Measurements from ENCODE around the gene SEMA4D. TPM values are rescaled to one million over a fixed set of nuclear protein-coding genes. Genes with fewer than 3 reads are reported as not detected.

Gene SEMA4D
- total RNA-seq, 2 donors from 2014 or later: 17.1 to 52.7 TPM

- H3K36me3 ChIP-seq: no peaks in the 10 kb centered on the region
- intact Hi-C loops (cut with DNase I): no loop called here
- H3K27ac ChIP-seq: no peak overlapping the region
- no peak for TF ChIP-seq POLR2AphosphoS5 (IDR thresholded peaks at IDR 0.05)
- TF ChIP-seq POLR2A (IDR thresholded peaks at IDR 0.05): no peak
- TF ChIP-seq, protein P1, sequence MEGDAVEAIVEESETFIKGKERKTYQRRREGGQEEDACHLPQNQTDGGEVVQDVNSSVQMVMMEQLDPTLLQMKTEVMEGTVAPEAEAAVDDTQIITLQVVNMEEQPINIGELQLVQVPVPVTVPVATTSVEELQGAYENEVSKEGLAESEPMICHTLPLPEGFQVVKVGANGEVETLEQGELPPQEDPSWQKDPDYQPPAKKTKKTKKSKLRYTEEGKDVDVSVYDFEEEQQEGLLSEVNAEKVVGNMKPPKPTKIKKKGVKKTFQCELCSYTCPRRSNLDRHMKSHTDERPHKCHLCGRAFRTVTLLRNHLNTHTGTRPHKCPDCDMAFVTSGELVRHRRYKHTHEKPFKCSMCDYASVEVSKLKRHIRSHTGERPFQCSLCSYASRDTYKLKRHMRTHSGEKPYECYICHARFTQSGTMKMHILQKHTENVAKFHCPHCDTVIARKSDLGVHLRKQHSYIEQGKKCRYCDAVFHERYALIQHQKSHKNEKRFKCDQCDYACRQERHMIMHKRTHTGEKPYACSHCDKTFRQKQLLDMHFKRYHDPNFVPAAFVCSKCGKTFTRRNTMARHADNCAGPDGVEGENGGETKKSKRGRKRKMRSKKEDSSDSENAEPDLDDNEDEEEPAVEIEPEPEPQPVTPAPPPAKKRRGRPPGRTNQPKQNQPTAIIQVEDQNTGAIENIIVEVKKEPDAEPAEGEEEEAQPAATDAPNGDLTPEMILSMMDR (IDR thresholded peaks at IDR 0.05): no peak
- no peak overlapping the region for H3K4me3 ChIP-seq
- H3K27me3 ChIP-seq (replicated peaks; ENCODE audit: insufficient read depth): no peaks in the 10 kb centered on the region
- no peak for DNase-seq (ENCODE audit: low spot score)
- H3K9me3 ChIP-seq: no peaks in the 10 kb centered on the region
- H3K4me1 ChIP-seq (replicated peaks): no peaks in the 10 kb centered on the region
- WGBS: 58% methylated on average over 21 of the region's 21 CpGs
Observed at GRCh38 chr9:89418882-89419640, 78.9 kb downstream of the SEMA4D start.

DNA sequence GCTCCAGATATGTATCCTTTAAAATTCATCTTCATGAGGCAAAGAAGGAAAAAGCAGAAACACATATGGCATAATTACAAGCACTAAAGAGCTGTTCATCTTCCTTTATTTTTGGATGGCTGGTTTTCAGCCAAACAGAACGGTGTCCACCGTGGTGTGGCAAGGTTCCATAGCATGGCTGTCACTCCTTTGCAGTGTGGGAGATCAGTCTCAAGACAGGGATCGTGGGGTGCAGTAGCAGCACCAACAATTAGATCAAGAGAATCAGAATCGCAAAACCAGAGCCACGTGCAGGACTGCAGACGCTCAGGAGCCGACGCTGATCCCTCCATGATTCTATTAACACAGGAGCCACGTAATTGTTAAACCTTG is 79.5 kb downstream of the SEMA4D start:
- Histone ChIP-seq H3K36me3 (no peaks in the 10 kb centered on the region), H3K27ac (no peak overlapping the region), H3K27me3 (replicated peaks; ENCODE audit: insufficient read depth) (no peaks in the 10 kb centered on the region), H3K9me3 (no peaks in the 10 kb centered on the region), H3K4me3 (no peak overlapping the region), H3K4me1 (replicated peaks) (no peaks in the 10 kb centered on the region)
- no peak for DNase-seq (ENCODE audit: low spot score)
- intact Hi-C loops (cut with DNase I): no loop called here
- TF ChIP-seq, protein P1 (IDR thresholded peaks at IDR 0.05): no peak
- TF ChIP-seq POLR2A (IDR thresholded peaks at IDR 0.05) (no peak), POLR2AphosphoS5 (IDR thresholded peaks at IDR 0.05) (no peak)
- 23% methylated on average over 9 of the region's 9 CpGs for WGBS

- Histone ChIP-seq H3K27me3 (replicated peaks; ENCODE audit: insufficient read depth) (no peaks in the 10 kb centered on the region), H3K36me3 (no peaks in the 10 kb centered on the region), H3K4me1 (replicated peaks) (no peaks in the 10 kb centered on the region), H3K27ac (no peak overlapping the region), H3K9me3 (no peaks in the 10 kb centered on the region), H3K4me3 (no peak overlapping the region)
- intact Hi-C loops (cut with DNase I): no loop called here
- DNase-seq (ENCODE audit: low spot score): no peak
- WGBS: 77% methylated on average over 6 of the region's 6 CpGs
- TF ChIP-seq, protein P1 (IDR thresholded peaks at IDR 0.05): no peak
- TF ChIP-seq POLR2AphosphoS5 (IDR thresholded peaks at IDR 0.05): no peak
- no peak for TF ChIP-seq POLR2A (IDR thresholded peaks at IDR 0.05)
Observed at GRCh38 chr9:89417832-89418473, 80.0 kb downstream of the SEMA4D start.

DNA sequence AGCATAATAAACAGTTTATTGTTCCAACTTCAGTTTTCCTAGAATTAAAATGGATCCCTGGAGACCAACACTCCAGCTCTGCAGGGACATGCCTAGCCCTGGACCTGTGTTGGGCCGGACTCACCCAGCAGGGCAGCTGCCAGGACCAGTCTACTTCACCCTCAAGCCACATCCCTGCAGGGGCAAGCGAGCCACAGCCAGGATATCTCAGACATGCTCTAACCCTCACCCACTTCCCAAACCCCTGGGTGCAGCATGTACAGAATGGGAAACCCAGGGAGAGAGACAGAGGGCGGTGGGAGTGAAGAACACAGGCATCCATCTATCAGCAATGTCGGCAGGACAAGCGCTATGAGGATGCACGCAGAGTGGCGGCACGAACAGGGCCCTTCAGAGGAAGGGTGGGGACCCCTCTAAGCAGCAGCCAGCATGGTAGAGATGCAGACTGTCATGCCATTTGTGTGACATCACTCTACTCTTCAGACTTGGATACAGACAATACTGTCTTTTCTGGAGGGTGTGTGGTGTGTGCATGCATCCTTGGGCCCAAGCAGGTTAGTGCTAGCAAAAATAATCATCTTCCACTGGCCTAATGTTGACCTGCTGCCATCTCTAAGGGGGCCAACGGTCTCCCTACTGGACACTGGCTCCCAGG is 83.1 kb downstream of the SEMA4D start:
- no peaks in the 10 kb centered on the region for H3K27me3 ChIP-seq (replicated peaks; ENCODE audit: insufficient read depth)
- TF ChIP-seq POLR2AphosphoS5 (IDR thresholded peaks at IDR 0.05) (no peak), POLR2A (IDR thresholded peaks at IDR 0.05) (no peak)
- TF ChIP-seq, protein P1 (IDR thresholded peaks at IDR 0.05): no peak
- no peaks in the 10 kb centered on the region for H3K4me1 ChIP-seq (replicated peaks)
- no peak overlapping the region for H3K27ac ChIP-seq
- DNase-seq (ENCODE audit: low spot score): no peak
- intact Hi-C loops (cut with DNase I): no loop called here
- H3K36me3 ChIP-seq: no peaks in the 10 kb centered on the region
- H3K9me3 ChIP-seq: no peaks in the 10 kb centered on the region
- WGBS: 88% methylated on average over 9 of the region's 9 CpGs
- H3K4me3 ChIP-seq: no peak overlapping the region

Measured in prostate gland (tissue), 2 donors.